Measurements from ENCODE around the gene OVCH1.

- TF ChIP-seq CTCF (IDR thresholded peaks at IDR 0.05) (no peak), EP300 (IDR thresholded peaks at IDR 0.05) (no peak), POLR2A (IDR thresholded peaks at IDR 0.05; ENCODE audit: low read depth) (no peak), POLR2AphosphoS5 (IDR thresholded peaks at IDR 0.05) (no peak)
Observed at GRCh38 chr12:29503283-29503682, 5.8 kb upstream of the OVCH1 start.
